Adrenal gland (tissue), 5 donors: ENCODE measurements around the gene GOLGA7B.

Experiments
- CTCF ChIP-seq, 6 experiments: fragments of 450-650 bp in 4 of 6; fragments of 200-600 bp in 2 of 6; sonication (generic) in 1 of 6; IDR thresholded peaks; 1 replicate in 5 of 6; 2 replicates in 1 of 6; pipeline versions ENCODE4 v1.5.1 to v1.8.0; 2016 to 2021; ENCODE audit warnings: antibody characterized with exemption in 6 of 6, mild to moderate bottlenecking in 2 of 6, moderate library complexity in 1 of 6
- POLR2A ChIP-seq, 2 donors: fragments of 450-650 bp; IDR thresholded peaks; one replicate each; pipeline ENCODE4 v1.6.1; 2017; ENCODE audit warnings: antibody characterized with exemption in 2 of 2, mild to moderate bottlenecking in 2 of 2, moderate library complexity in 1 of 2
- donor health status: DM: no; HTN: no; CAD: no.

DNA sequence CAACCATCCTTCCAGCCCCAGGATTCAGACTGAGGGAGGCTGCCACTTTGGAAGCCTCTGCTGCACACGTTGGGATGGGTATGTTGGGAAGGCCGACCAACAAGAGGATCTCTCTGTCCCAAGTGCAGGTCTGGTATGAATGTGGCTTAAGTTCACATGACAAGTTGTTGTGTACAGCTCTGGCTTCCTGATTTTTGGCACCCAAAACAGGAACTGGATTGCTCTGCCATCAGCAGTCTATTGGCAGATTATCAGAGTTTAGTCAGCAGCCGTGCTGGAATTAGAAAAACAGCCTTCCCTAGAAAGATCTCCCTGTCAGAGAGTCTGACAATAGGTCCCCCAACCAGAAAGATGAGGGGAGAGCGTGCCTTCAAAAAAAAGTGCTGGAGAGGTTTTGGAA lies 66.9 kb downstream of the GOLGA7B start:
- TF ChIP-seq CTCF (IDR thresholded peaks at IDR 0.05) (no peak), POLR2A (IDR thresholded peaks at IDR 0.05) (no peak)
